CD4-positive, alpha-beta T cell treated with Interleukin-15 for 4 hours (primary cell): Measurements from ENCODE around the gene CHMP5.

Source experiments
- DNase-seq: peaks from one replicate; pipeline ENCODE4 v3.0.0-alpha.2; 2020; ENCODE audit warnings: low spot score

The CHMP5 gene

GRCh38 chr9:33264473-33265177 lies at the start of gene CHMP5, which contains the start of gene BAG1:
Gene CHMP5, plus strand, starts transcription at chr9:33265049. Its CDS starts 30 bp downstream, at chr9:33265079.
Gene BAG1, minus strand, starts transcription at chr9:33264708.
- peak; percentile 100 for DNase-seq

GRCh38 chr9:33220681-33221567 lies 43.9 kb upstream of the CHMP5 start:
- no peak for DNase-seq

DNA sequence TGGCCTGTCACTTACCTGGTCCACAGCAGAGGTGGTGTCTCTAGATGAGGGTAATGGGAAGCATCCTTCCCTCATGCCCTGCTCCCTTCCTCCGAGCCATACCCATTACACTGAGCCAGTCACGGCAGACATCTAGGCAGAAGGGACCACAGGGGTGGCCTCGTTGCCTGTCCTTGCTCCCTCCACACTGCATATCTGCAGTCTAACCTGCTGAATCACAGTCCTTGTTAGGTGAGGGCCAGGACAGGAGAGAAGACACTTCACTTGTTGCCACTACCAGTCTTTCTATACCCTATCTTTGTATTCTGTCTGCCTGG lies 43.3 kb upstream of the CHMP5 start:
- no peak for DNase-seq

DNA sequence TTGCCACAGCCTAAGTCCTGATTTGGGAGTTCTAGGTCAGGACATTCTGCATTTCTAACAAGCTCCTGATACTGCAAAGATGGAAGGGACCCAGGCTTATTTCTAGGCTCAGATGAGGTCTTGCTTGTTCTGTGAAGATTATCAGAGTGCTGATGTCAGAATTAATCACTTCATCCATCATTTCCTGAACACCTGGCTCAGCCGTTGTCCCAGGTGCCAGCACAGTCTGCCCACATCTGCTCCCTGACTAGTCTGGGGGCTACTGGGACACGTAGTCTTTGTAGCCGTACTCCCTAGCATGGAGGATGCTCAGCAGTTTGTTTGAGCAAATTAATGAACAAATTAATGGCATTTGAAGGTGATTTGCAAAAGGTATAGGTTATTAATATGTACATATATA lies 42.8 kb upstream of the CHMP5 start:
- DNase-seq, result no peak

DNA sequence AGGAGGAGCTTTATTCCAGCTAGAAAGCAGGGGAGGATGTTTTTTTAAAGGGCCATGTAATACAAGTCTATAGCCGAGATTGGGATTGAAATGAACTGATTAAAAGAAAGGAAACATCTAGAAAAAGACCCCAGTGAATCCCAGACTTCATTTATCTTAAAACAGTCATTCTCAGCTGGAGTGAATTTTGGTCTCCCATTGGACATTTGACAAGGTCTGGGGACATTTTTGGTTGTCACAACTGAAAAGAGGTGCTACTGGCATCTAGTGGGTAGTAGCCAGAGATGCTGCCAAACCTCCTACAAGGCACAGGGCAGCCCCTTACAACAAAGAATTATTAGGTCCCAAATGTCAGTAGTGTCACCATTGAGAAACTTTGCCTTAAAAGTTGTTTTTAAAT lies 41.2 kb upstream of the CHMP5 start:
- DNase-seq, result no peak

GRCh38 chr9:33225319-33226147 lies 39.3 kb upstream of the CHMP5 start:
- DNase-seq, result peak; percentile 79

- DNase-seq, result no peak
Measured at GRCh38 chr9:33227008-33227398, 37.8 kb upstream of the CHMP5 start.

DNA sequence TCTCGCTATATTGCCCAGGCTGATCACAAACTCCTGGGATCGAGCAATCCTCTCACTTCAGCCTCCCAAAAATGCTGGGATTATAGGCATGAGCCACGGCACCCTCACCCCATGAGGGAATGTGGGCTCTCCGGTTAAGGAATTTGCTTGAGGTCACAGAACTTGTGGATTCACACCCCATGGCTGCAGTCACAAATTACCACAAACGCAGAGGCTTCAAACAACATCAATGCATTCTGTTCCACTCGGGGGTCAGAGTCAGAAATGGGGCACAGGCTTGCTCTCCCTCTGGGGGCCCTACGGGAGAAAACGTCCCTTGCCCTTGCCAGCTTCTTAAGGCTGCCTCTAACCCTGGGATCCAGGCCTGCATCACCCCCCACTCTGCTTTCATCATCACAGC lies 37.1 kb upstream of the CHMP5 start:
- no peak for DNase-seq

DNA sequence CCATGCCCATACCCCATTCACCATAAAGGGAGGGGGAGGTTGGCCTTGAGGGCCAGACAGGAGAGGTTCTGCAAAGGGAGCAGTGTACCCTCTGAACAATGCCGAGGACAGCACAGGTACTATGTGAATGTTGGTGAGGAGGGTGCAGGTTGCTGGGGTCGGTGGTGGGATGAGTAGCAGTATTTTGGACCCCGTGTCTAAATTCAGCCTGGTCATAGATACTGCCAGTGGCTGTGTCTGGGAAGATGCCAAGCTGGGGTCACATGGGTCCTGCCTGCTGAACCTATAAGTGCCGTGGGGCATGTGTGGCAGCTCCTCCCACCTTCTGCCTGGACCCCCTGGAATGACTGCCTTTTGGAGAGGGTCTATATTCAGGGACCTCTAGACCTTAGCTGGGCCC lies 36.2 kb upstream of the CHMP5 start:
- no peak for DNase-seq

DNA sequence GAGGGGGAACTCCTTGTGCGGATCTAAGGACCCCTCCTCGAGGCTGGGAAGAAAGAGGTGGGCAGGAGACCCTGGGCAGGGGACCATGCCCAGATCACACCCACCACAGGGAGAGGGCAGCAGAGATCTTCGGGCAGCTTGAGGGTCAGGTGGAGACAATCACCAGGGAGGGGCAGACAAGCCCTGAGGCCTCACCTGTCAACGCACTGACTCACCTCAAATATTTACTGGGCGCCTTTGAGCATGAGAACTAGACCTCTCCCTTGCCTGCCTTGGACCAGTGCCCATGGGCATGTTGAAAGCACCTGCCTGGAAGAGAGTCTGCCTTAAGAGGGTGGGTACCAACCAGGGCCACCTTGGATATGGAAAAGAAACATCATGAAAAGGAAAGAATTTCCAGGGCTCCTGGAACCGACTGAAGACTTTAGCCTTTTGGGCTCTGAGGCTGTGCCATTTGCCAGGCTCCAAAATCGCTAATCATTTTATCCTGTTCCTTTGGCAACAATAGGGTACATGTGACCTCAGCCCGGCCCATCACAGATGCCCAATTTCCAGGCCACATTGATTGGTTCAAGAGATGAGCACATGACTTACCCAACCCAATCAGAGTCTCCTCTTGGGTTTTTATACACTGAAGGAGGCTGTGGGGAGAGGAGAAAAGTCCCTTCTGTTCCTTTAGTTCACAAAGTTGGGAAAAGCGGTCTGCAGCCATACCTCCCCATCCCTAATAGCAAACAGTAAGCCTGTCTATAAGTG lies 35.3 kb upstream of the CHMP5 start:
- no peak for DNase-seq

DNA sequence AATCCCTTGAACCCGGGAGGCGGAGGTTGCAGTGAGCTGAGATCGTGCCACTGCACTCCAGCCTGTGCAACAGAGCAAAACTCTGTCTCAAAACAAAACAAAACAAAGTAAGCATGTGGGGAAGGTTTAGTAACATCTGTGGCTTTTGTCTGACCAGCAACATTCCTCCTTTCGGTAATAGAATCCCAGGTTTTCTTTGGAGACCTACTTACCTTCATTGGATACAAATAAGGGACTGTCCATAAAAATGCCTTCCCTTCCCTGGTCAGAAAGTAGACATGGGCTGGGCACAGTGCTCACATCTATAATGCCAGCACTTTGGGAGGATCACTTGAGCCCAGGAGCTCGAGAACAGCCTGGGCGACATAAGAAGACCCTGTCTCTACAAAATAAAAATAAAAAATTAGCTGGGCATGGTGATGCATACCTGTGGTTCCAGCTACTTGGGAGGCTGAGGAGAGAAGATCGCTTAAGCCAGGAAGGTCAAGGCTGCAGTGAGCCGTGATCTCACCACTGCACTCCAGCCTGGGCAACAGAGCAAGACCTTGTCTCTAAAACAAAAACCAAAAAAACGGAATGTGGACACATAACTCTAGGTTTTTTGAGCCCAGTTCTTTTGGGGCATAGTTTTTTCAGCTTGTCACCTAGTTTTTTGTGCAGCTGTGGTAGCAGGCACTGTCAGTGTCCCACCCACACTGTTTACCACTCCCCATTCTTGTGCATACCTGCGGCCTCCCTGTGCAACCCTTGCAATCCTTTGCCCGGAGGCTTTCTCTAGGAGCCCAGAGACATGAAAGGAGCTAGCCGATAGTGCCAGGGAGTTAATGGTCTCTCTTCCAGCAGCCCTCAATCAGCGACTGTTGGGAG lies 33.9 kb upstream of the CHMP5 start:
- DNase-seq, result no peak

DNA sequence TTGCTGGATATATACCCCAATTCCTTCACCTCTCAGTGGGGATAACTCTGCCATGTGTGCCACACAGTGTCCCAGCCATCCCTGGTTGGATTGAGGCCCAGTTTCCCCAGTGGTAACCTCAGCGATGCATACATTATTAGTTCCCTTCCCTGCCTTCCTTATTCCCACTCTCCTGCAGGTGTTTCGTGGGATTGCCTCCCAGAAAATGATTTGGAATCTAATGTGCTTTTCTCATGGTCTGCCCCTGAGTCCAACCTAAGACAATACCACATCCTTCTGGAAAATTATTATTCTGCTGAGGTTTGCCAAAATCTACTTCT lies 33.3 kb upstream of the CHMP5 start:
- DNase-seq, result no peak

DNA sequence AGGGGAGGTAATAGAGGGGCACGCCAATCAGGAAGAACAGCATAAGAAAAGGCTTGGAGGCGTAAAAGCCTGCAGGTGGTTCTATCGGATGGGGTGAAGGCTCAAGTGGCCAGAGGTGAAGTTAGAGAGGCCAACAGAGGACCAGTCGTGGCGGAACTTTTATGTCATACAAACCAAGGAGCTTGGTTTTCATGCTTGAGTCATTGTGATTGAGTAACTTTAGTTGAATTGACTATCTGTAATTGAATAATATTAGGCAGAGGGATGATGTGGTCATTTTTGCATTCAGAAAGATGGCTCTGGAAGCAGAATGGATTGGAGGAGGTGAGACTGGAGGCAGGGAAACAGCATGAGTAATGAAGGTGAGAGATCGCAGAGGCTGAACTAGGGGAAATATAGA lies 32.0 kb upstream of the CHMP5 start:
- no peak for DNase-seq

DNA sequence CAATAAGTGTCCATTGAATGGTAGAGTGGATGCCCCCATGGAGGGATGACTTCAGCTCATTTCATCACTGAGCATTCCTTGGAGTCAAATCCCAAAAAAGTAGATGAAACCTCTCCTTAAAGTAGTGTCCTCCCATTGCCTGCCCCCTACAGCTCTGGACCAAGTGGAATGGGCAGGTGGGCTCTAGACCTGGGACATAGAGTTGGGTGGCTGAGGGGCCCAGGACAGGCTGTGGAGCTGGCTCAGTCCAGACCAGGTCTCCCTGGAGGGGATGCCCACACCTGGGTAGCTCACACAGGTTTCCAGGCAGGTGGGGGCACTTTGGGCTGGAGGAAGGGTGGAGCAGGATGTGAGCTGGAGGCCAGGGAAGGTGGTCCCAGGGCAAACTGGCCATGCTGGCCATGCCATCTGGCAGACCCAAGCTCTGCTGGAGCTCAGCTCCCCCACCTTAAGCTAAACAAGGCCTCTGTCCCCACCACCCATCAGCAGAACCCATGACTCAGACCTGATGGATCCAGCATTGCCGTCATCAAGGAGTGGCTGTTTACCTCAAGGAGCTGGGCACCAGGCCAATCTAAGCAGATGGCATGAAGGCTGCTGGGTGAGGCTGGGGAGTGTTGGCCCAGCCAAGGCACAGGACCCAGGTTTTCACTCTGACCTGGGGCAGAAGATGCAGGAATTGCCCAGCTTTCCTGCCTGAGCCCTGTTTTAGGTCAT lies 31.1 kb upstream of the CHMP5 start:
- DNase-seq, result no peak

DNA sequence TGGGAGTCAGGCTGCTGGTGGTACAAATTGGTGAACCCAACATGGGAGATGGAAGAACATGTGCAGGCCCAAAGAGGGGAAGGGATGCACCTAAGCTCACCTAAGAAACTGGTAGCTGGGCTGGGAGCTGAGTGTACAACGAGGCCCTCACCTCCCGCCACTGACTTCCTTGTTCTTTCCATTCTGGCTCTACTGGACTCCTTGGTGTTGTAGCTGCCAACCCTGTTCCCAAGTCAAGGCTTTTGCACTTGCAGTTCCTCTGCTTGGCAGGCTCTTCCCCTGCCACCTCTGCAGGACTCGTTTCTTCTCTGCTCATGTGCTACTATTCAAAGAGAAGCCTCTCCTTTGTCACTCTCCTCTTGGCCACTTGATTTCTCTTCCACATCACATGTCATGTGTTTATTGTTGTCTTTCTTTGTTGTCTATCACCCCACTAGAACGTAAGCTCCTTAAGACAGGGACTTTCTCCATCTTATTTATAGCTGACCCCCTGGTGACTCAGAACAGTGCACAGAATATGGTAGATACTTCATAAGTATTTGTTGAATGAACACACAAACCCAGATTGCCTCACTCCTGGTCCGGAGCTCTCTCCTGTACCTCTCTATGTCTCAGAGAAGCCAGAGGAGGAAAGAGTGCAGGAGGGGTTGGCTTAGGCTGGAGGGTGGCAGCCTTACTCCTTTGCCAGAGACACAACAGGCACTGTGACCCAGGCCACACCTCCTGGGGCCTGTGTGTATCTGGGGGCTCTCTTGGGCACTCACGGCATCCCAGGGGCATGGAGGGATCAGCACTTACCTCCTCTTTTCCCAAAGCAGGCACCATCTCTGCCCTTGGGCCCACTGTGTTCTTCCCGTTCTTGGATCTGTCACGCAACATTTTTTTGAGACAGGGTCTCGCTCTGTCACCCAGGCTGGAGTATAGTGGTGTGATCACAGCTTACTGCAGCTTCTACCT lies 30.1 kb upstream of the CHMP5 start:
- DNase-seq, result no peak

- DNase-seq, result no peak
Measured at GRCh38 chr9:33236571-33236970, 28.3 kb upstream of the CHMP5 start.

- no peak for DNase-seq
Measured at GRCh38 chr9:33239921-33240320, 24.9 kb upstream of the CHMP5 start, which contains the start of gene SPINK4. Gene SPINK4, plus strand, starts transcription at chr9:33240167. Its CDS starts 42 bp downstream, at chr9:33240209.

- DNase-seq, result no peak
Measured at GRCh38 chr9:33241298-33241697, 23.6 kb upstream of the CHMP5 start.

- no peak for DNase-seq
Measured at GRCh38 chr9:33242609-33243134, 22.2 kb upstream of the CHMP5 start.
